Colonic mucosa (tissue), 4 donors: ENCODE data around the gene ABHD1. TPM values are rescaled to one million over a fixed set of nuclear protein-coding genes. Genes with fewer than 3 reads are reported as not detected.
"Not testable (repeated sequence)": the region's sequence is repeated elsewhere in the genome, so short reads cannot be mapped to it uniquely, and the experiment has no call there.

ENCODE experiments used
- DNase-seq: peaks from one replicate; pipeline ENCODE4 v3.0.0-alpha.2; 2020
- H3K27ac ChIP-seq: fragments of 200-600 bp; one replicate; pipeline ENCODE4 v1.8.0; 2021
- H3K27me3 ChIP-seq: fragments of 200-600 bp; one replicate; pipeline ENCODE4 v1.8.0; 2021
- H3K36me3 ChIP-seq: fragments of 200-600 bp; one replicate; pipeline ENCODE4 v1.8.0; 2021
- H3K4me1 ChIP-seq: fragments of 200-600 bp; one replicate; pipeline ENCODE4 v1.8.0; 2021; ENCODE audit warnings: mild to moderate bottlenecking
- H3K4me3 ChIP-seq: fragments of 200-600 bp; one replicate; pipeline ENCODE4 v1.8.0; 2021
- H3K9ac ChIP-seq, 2 donors: one replicate each; pipeline ENCODE4 v1.7.0; 2013; ENCODE audit warnings: control low read depth in 2 of 2, low read depth in 2 of 2, low read length in 2 of 2
- H3K9me3 ChIP-seq: fragments of 200-600 bp; one replicate; pipeline ENCODE4 v1.8.0; 2021
- CTCF ChIP-seq: fragments of 200-600 bp; IDR thresholded peaks from one replicate; pipeline ENCODE4 v1.8.0; 2022; ENCODE audit warnings: antibody characterized with exemption, mild to moderate bottlenecking
- intact Hi-C: fragments of 100-400 bp; cut with DNase I; formaldehyde crosslinking; loops from one replicate; pipeline ENCODE4 v1.14.1; 2022
- total RNA-seq, 2 donors: library from RNA; stranded (reverse); fragmentation: NEBNext Ultra II Directional in 1 of 2; extraction: Animal tissue kit (Norgen Biotek cat#: 25700) in 1 of 2; gene quantifications; one replicate each; pipeline ENCODE4 v1.2.1, GENCODE V29; 2021
- donor health status: healthy.
- donor health status: DM: no; HTN: no; CAD: no.
- donor health status: DM: no; HTN: no; CAD: no.

Gene ABHD1
- total RNA-seq, 2 donors from 2014 or later, result not detected

- no peak for TF ChIP-seq CTCF
- Histone ChIP-seq H3K36me3 (no peaks in the 10 kb centered on the region), H3K9ac (no peak overlapping the region), H3K27me3 (peaks cover 14% of the 10 kb centered on the region), H3K4me3 (no peak overlapping the region), H3K4me1 (peaks cover 3% of the 10 kb centered on the region), H3K9me3 (no peaks in the 10 kb centered on the region), H3K27ac (no peak overlapping the region)
- intact Hi-C loops, result no loop called here
- DNase-seq, result no peak
These were observed 8.1 kb upstream of the ABHD1 start for GRCh38 chr2:27115519-27115918.

- intact Hi-C loops, result no loop called here
- DNase-seq, result no peak
- H3K27me3 ChIP-seq, result peaks cover 14% of the 10 kb centered on the region
- no peaks in the 10 kb centered on the region for H3K36me3 ChIP-seq
- peaks cover 3% of the 10 kb centered on the region for H3K4me1 ChIP-seq
- H3K9ac ChIP-seq, result no peak overlapping the region
- no peak overlapping the region for H3K27ac ChIP-seq
- H3K9me3 ChIP-seq, result no peaks in the 10 kb centered on the region
- no peak for TF ChIP-seq CTCF
- peak overlapping the region; percentile 19 for H3K4me3 ChIP-seq
These were observed 5.6 kb upstream of the ABHD1 start for GRCh38 chr2:27117995-27118524.

GRCh38 chr2:27118525-27119329 is 4.9 kb upstream of the ABHD1 start, which contains the start of gene CGREF1:
Gene CGREF1 (minus strand): TSS chr2:27119128. CDS start chr2:27104366, 14,762 bp downstream.
- DNase-seq, result no peak
- H3K9me3 ChIP-seq, result no peaks in the 10 kb centered on the region
- intact Hi-C loops, result no loop called here
- no peak within 1 kb of the TSS for H3K27ac ChIP-seq
- peak within 1 kb of the TSS; percentile 19 for H3K4me3 ChIP-seq
- H3K27me3 ChIP-seq, result peaks cover 14% of the 10 kb centered on the region
- H3K9ac ChIP-seq, result peak within 1 kb of the TSS in 1 of 2 donors; percentile 55
- TF ChIP-seq CTCF, result no peak
- H3K36me3 ChIP-seq, result no peaks in the 10 kb centered on the region
- peaks cover 3% of the 10 kb centered on the region for H3K4me1 ChIP-seq

- peak overlapping the region; percentile 19 for H3K4me3 ChIP-seq
- H3K9ac ChIP-seq, H3K36me3 ChIP-seq, H3K27ac ChIP-seq, H3K4me1 ChIP-seq, H3K9me3 ChIP-seq, intact Hi-C loops, DNase-seq: not testable (repeated sequence)
- H3K27me3 ChIP-seq, result peaks cover 14% of the 10 kb centered on the region
These were observed 4.3 kb upstream of the ABHD1 start for GRCh38 chr2:27119330-27119670.

- no peak for DNase-seq
- Histone ChIP-seq H3K9me3 (no peaks in the 10 kb centered on the region), H3K27me3 (peaks cover 14% of the 10 kb centered on the region), H3K4me3 (no peak overlapping the region), H3K27ac (no peak overlapping the region), H3K36me3 (no peaks in the 10 kb centered on the region), H3K9ac (no peak overlapping the region), H3K4me1 (peaks cover 3% of the 10 kb centered on the region)
- intact Hi-C loops, result no loop called here
- no peak for TF ChIP-seq CTCF
These were observed 1.7 kb upstream of the ABHD1 start for GRCh38 chr2:27121906-27122305.

- Histone ChIP-seq H3K9me3 (no peaks in the 10 kb centered on the region), H3K9ac (no peak overlapping the region), H3K4me1 (peaks cover 3% of the 10 kb centered on the region), H3K27ac (no peak overlapping the region), H3K4me3 (no peak overlapping the region), H3K36me3 (no peaks in the 10 kb centered on the region), H3K27me3 (peaks cover 14% of the 10 kb centered on the region)
- TF ChIP-seq CTCF, result no peak
- no peak for DNase-seq
- intact Hi-C loops, result no loop called here
These were observed 824 bp upstream of the ABHD1 start for GRCh38 chr2:27122791-27123190.
